Body of pancreas (tissue), 4 donors: Measurements from ENCODE around the gene VKORC1. TPM values are rescaled to one million over a fixed set of nuclear protein-coding genes. Genes with fewer than 3 reads are reported as not detected.

ENCODE experiments used
- ATAC-seq: fragments of 150-250 bp; one replicate; pipeline ENCODE4 v1.9.1; 2016
- DNase-seq, 4 donors: peaks; one replicate each; pipeline ENCODE4 v3.0.0-alpha.2; 2019
- H3K27ac ChIP-seq, 4 donors: fragments of 200-600 bp; sonication (generic); 1 replicate in 3 of 4; 2 replicates in 1 of 4; pipeline versions ENCODE4 v1.5.1 to v1.6.1; 2016 to 2019; ENCODE audit warnings: mild to moderate bottlenecking in 1 of 4, mixed read lengths in 1 of 4, moderate library complexity in 1 of 4
- H3K27me3 ChIP-seq, 2 donors: fragments of 200-600 bp; sonication (generic); one replicate each; pipeline ENCODE4 v1.6.0; 2016; ENCODE audit warnings: mild to moderate bottlenecking in 1 of 2
- H3K36me3 ChIP-seq, 2 donors: fragments of 200-600 bp; sonication (generic); replicated peaks in 1 of 2; 2 replicates each; pipeline ENCODE4 v1.5.1; 2016; ENCODE audit warnings: low read depth in 2 of 2; ENCODE audit not compliant: insufficient read depth in 1 of 2
- H3K4me1 ChIP-seq: fragments of 200-600 bp; sonication (generic); one replicate; pipeline ENCODE4 v1.6.0; 2016
- H3K4me3 ChIP-seq, 2 donors: fragments of 200-600 bp; sonication (generic); 1 replicate in 1 of 2; 2 replicates in 1 of 2; pipeline ENCODE4 v1.5.1; 2016 to 2019
- H3K9me3 ChIP-seq, 3 donors: fragments of 200-600 bp; sonication (generic); 1 replicate in 2 of 3; 2 replicates in 1 of 3; pipeline ENCODE4 v1.5.1; 2016
- CTCF ChIP-seq, 7 experiments: fragments of 450-650 bp in 4 of 7; fragments of 200-600 bp in 3 of 7; sonication (generic) in 3 of 7; IDR thresholded peaks; one replicate each; pipeline ENCODE4 v1.5.1; 2016 to 2019; ENCODE audit warnings: antibody characterized with exemption in 7 of 7
- POLR2A ChIP-seq, 3 donors: fragments of 450-650 bp; IDR thresholded peaks; one replicate each; pipeline ENCODE4 v1.6.1; 2016; ENCODE audit warnings: antibody characterized with exemption in 3 of 3, mild to moderate bottlenecking in 2 of 3
- WGBS, 2 donors: methylation state at CpG; one replicate each; pipeline ENCODE4 v1.1.5; 2017; 5-methylcytosine and 5-hydroxymethylcytosine counted together
- intact Hi-C: fragments of 100-400 bp; cut with DNase I; formaldehyde crosslinking; loops from one replicate; pipeline ENCODE4 v1.15.1; 2023
- total RNA-seq, 2 donors: library from RNA; depleted of rRNA; stranded (reverse); fragments of >200 nt; gene quantifications; one replicate each; pipeline ENCODE4 v1.1.0, GENCODE V29; 2016

VKORC1 gene
- total RNA-seq, 2 donors from 2014 or later, result 42.5 to 104 TPM

GRCh38 chr16:31067342-31067741 is 27.3 kb downstream of the VKORC1 start:
- DNase-seq (no peak), ATAC-seq (no peak)
- Histone ChIP-seq H3K36me3 (peaks cover 0 to 3% of the 10 kb centered on the region in 2 donors), H3K9me3 (no peaks in the 10 kb centered on the region), H3K4me1 (peaks cover 7% of the 10 kb centered on the region), H3K27me3 (no peaks in the 10 kb centered on the region), H3K4me3 (no peak overlapping the region), H3K27ac (no peak overlapping the region)
- no peak for TF ChIP-seq POLR2A (IDR thresholded peaks at IDR 0.05)
- no peak for TF ChIP-seq CTCF (IDR thresholded peaks at IDR 0.05)
- WGBS, 2 donors, result 80 to 85% methylated on average over 3 of the region's 3 CpGs
- intact Hi-C loops, result no loop called here

- WGBS, 2 donors, result 74 to 92% methylated on average over 4 of the region's 4 CpGs
- intact Hi-C loops, result no loop called here
- ATAC-seq (peak; percentile 48), DNase-seq (peak in 2 of 4 donors; percentile 26 to 56)
- Histone ChIP-seq H3K36me3 (peaks cover 3 to 7% of the 10 kb centered on the region in 2 donors), H3K4me1 (no peaks in the 10 kb centered on the region), H3K9me3 (no peaks in the 10 kb centered on the region), H3K27ac (no peak overlapping the region), H3K4me3 (no peak overlapping the region), H3K27me3 (no peaks in the 10 kb centered on the region)
- no peak for TF ChIP-seq POLR2A (IDR thresholded peaks at IDR 0.05)
- no peak for TF ChIP-seq CTCF (IDR thresholded peaks at IDR 0.05)
Measured at GRCh38 chr16:31064882-31065461, 29.6 kb downstream of the VKORC1 start.

GRCh38 chr16:31063843-31064611 is 30.6 kb downstream of the VKORC1 start:
- Histone ChIP-seq H3K9me3 (no peaks in the 10 kb centered on the region), H3K27ac (no peak overlapping the region), H3K4me3 (no peak overlapping the region), H3K4me1 (no peaks in the 10 kb centered on the region), H3K27me3 (no peaks in the 10 kb centered on the region), H3K36me3 (peaks cover 3 to 7% of the 10 kb centered on the region in 2 donors)
- WGBS, 2 donors, result 87 to 96% methylated on average over 28 to 45 of the region's 56 CpGs
- DNase-seq (peak in 1 of 4 donors; percentile 11), ATAC-seq (no peak)
- intact Hi-C loops, result no loop called here
- TF ChIP-seq POLR2A (IDR thresholded peaks at IDR 0.05) (no peak), CTCF (IDR thresholded peaks at IDR 0.05) (no peak)

- no peaks in the 10 kb centered on the region for H3K4me1 ChIP-seq
- H3K36me3 ChIP-seq, result peaks cover 3 to 7% of the 10 kb centered on the region in 2 donors
- H3K9me3 ChIP-seq, result no peaks in the 10 kb centered on the region
- H3K27me3 ChIP-seq, result no peaks in the 10 kb centered on the region
- H3K4me3 ChIP-seq, result no peak overlapping the region
- H3K27ac ChIP-seq, result no peak overlapping the region
- ATAC-seq (no peak), DNase-seq (no peak)
- TF ChIP-seq CTCF (IDR thresholded peaks at IDR 0.05), result no peak
- no peak for TF ChIP-seq POLR2A (IDR thresholded peaks at IDR 0.05)
- WGBS, 2 donors, result 94 to 96% methylated on average over 4 to 9 of the region's 9 CpGs
- intact Hi-C loops, result no loop called here
Measured at GRCh38 chr16:31063495-31063842, 31.1 kb downstream of the VKORC1 start.
